ENCODE data around the gene VGF.
A peak's percentile ranks its signal among the peaks of the same experiment; 100 is the strongest.
"Not testable (repeated sequence)": the region's sequence is repeated elsewhere in the genome, so short reads cannot be mapped to it uniquely, and the experiment has no call there.

VGF gene

DNA sequence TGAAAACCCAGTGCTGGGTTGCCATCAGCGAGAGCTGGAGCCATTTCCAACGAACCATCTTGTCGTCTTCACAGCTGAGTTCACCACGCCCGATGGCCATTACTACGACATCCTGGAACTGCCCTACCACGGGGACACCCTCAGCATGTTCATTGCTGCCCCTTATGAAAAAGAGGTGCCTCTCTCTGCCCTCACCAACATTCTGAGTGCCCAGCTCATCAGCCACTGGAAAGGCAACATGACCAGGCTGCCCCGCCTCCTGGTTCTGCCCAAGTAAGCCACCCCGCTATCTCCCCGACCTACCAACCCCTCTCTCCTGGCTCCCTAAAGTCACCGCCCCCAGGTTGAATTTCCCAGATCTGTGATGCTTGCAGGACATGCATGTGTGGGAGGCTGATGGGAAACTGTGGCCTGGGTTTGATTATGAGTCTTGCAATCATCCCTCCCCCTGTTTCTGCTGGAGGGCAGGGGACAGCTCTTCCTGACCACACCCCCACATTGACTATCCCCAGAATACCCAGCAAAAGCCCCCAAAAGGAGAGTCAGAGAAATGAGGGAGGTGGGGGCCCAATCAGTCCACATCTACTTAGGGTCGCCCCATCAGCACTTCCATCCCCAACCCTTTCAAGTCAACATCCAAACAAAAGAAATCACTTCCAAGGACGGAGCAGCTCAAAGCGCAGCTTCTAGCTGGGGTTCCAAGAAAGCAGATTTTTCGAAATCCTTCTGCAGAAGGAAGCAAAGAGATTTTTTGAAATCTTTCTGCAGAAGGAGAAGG lies 31.6 kb downstream of the VGF start:
- DNase-seq (ENCODE audit: low read depth) = no peak
- H3K4me3 ChIP-seq (ENCODE audit: low read length) = no peak overlapping the region; the same call in 1 of the 2 replicates
- TF ChIP-seq, protein P1, sequence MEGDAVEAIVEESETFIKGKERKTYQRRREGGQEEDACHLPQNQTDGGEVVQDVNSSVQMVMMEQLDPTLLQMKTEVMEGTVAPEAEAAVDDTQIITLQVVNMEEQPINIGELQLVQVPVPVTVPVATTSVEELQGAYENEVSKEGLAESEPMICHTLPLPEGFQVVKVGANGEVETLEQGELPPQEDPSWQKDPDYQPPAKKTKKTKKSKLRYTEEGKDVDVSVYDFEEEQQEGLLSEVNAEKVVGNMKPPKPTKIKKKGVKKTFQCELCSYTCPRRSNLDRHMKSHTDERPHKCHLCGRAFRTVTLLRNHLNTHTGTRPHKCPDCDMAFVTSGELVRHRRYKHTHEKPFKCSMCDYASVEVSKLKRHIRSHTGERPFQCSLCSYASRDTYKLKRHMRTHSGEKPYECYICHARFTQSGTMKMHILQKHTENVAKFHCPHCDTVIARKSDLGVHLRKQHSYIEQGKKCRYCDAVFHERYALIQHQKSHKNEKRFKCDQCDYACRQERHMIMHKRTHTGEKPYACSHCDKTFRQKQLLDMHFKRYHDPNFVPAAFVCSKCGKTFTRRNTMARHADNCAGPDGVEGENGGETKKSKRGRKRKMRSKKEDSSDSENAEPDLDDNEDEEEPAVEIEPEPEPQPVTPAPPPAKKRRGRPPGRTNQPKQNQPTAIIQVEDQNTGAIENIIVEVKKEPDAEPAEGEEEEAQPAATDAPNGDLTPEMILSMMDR (conservative IDR thresholded peaks at IDR 0.05; ENCODE audit: low read length) = no peak

DNA sequence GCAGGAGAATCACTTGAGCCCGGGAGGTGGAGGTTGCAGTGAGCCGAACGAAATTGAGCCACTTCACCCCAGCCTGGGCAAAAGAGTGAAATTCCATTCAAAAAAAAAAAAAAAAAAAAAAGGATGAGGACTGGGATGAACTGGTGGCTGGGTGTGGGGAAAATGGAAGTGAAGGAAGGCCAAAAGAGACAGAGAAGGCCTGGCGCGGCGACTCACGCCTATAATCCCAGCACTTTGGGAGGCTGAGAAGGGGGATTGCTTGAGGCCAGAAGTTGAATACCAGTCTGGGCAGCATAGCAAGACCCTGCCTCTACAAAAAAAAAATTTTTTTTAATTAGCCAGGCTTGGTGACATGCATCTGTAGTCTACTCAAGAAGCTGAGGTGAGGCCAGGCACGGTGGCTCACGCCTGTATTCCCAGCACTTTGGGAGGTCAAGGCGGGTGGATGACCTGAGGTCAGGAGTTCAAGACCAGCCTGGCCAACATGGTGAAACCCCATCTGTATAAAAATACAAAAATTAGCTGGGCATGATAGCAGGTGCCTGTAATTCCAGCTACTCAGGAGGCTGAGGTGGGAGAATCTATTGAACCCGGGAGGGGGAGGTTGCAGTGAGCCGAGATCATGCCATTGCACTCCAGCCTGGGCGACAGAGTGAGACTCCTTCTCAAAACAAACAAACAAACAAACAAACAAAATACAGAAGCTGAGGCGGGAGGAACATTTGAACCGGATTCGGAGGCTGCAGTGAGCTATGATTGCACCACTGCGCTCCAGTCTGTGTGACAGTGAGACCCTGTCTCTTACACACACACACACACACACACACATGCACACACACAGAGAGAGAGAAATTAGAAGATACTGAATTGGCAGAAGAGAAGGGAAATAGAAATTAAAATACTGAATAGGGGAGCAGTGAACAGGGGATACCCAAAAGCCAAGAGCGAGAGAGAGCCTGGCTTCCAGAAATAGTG lies 32.5 kb downstream of the VGF start:
- not testable (repeated sequence) for DNase-seq (ENCODE audit: low read depth); H3K4me3 ChIP-seq (ENCODE audit: low read length)

DNA sequence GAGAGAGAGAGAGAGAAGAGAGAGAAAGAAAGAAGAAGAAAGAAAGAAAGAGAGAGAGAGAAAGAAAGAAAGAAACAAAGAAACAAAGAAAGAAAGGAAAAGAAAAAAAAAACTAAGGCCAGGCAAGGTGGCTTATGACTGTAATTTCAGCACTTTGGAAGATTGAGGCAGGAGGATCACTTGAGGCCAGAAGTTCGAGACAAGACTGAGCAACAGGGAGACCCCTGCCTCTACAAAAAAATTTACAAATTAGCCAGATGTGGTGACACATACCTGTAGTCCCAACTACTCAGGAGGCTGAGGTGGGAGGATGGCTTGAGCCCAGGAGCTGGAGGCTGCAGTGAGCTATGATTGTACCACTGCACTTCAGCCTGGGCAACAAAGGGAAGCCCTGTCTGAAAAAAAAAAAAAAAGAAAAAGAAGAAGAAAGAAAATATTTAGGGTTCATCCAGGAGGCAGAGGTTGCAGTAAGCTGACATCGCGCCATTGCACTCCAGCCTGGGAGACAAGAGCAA lies 35.7 kb downstream of the VGF start:
- TF ChIP-seq, protein P1 (conservative IDR thresholded peaks at IDR 0.05; ENCODE audit: low read length) = no peak
- no peak for DNase-seq (ENCODE audit: low read depth)
- H3K4me3 ChIP-seq (ENCODE audit: low read length) = peak overlapping the region; percentile 20

DNA sequence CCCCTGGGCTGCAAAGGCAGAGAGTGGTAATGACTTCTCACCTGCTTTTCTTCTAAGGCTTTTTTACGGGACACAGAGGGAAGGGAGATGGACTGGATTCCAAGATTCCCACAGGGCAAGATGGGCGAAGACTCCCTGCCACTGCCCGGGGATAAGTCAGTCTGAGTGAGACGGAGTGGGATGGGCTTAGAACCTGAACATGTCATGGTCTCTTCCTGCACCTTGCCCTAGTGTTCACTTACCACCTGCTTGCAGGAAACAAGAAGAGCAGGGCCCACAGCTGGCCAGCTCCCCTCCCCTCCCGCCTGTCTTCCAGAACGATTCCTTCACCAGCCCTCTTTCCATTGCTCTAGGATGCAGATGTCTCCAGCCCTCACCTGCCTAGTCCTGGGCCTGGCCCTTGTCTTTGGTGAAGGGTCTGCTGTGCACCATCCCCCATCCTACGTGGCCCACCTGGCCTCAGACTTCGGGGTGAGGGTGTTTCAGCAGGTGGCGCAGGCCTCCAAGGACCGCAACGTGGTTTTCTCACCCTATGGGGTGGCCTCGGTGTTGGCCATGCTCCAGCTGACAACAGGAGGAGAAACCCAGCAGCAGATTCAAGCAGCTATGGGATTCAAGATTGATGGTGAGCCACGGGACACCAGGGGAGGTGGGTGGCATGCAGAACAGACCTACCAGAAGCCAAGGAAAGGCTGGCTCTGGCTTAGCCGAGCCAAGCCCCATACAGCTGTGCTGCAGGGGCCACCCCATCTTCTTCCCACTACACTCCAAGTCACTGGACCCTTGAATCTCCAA lies 37.1 kb downstream of the VGF start:
- no peak for DNase-seq (ENCODE audit: low read depth)
- peak overlapping the region; percentile 95 for H3K4me3 ChIP-seq (ENCODE audit: low read length)
- TF ChIP-seq, protein P1 (conservative IDR thresholded peaks at IDR 0.05; ENCODE audit: low read length) = no peak; the same call in 1 of the 2 replicates

DNA sequence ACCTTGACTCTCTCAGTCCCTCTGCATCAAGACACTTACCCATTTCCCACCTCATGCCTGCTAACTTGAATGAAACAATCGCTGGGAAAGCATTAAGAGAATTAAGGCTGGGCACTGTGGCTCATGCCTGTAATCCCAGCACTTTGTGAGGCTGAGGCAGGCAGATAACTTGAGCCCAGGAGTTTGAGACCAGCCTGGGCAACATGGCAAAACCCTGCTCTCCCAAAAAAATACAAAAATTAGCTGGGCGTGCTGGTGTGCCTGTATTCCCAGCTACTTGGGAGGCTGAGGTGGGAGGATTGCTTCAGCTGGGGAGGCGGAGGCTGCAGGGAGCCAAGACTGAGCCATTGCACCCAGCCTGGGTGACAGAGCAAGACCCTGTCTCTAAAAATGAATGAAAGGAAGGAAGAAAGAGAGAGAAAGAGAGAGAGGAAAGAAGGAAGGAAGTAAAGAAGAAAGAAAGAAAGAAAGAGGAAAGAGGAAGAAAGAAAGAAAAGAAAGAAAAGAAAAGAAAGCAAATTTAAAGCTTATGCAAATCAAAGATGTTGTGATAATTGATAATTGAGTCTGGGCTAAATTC lies 37.8 kb downstream of the VGF start:
- no peak for DNase-seq (ENCODE audit: low read depth)
- peak overlapping the region; percentile 95 for H3K4me3 ChIP-seq (ENCODE audit: low read length)
- TF ChIP-seq, protein P1 (conservative IDR thresholded peaks at IDR 0.05; ENCODE audit: low read length) = no peak

DNA sequence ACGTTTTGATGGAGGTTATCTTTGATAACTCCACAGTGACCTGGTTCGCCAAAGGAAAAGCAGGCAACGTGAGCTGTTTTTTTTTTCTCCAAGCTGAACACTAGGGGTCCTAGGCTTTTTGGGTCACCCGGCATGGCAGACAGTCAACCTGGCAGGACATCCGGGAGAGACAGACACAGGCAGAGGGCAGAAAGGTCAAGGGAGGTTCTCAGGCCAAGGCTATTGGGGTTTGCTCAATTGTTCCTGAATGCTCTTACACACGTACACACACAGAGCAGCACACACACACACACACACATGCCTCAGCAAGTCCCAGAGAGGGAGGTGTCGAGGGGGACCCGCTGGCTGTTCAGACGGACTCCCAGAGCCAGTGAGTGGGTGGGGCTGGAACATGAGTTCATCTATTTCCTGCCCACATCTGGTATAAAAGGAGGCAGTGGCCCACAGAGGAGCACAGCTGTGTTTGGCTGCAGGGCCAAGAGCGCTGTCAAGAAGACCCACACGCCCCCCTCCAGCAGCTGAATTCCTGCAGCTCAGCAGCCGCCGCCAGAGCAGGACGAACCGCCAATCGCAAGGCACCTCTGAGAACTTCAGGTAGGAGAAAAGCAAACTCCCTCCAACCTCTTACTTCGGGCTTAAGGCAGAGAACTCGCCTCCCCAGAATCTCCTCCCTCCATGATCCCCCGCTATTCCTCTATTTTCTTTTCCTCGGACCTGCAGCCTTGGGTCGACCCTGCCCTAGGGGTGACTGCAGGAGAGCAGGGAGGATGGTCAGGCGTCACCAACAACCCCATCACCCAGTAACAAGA lies 38.5 kb downstream of the VGF start, which contains the start of gene SERPINE1:
SERPINE1 (plus strand) TSS at position 454 of the 809 bp plus-strand sequence. CDS start 1,290 bp downstream, outside the sequence.
- DNase-seq (ENCODE audit: low read depth) = peak; percentile 100
- peak within 1 kb of the TSS; percentile 95 for H3K4me3 ChIP-seq (ENCODE audit: low read length)
- TF ChIP-seq, protein P1 (conservative IDR thresholded peaks at IDR 0.05; ENCODE audit: low read length) = peak; percentile 50
